HG02678 (cell line): Measurements from ENCODE around the gene CC2D1B.

Experiments
- ATAC-seq: cut with Tn5 transposase; IDR thresholded peaks from one replicate; pipeline ENCODE4 v1.9.1; 2021; ENCODE audit warnings: mild to moderate bottlenecking, moderate library complexity; ENCODE audit not compliant: unreplicated experiment

Gene CC2D1B

DNA sequence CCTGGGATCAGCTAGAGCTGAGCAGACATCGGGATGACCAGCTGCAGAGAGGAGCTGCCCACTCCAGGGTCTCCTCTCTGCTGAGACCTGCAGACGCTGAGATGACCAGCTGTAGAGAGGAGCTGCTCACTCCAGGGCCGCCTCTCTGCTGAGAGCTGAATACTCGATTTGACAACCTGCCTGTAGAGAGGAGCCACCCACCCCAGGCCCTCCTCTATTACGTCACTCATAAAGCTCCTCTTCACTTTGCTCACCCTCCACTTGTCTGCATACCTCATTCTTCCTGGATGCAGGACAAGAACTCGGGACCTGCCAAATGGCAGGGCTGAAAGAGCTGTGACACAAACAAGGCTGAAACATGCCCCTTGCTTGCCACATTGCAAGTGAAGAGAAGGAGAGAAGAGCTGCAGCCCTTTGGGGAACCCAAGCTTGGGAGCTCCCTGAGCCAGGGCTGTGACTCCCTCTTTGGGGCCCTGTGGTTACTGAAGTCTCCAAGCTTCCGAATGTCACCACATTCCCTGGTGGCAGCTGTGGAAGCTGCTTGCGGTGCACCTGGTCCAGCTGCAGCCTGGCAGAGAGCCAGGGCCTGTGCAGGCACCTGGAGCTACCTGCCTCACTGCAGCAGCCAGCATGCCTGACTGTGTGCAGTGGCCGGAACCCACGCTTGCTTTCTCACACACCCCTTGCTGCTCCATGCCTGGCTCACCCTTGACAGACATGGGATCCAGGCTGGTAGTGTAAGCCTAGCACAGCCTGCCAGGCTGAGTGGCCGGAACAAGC is 59.6 kb downstream of the CC2D1B start:
- ATAC-seq, result no peak

DNA sequence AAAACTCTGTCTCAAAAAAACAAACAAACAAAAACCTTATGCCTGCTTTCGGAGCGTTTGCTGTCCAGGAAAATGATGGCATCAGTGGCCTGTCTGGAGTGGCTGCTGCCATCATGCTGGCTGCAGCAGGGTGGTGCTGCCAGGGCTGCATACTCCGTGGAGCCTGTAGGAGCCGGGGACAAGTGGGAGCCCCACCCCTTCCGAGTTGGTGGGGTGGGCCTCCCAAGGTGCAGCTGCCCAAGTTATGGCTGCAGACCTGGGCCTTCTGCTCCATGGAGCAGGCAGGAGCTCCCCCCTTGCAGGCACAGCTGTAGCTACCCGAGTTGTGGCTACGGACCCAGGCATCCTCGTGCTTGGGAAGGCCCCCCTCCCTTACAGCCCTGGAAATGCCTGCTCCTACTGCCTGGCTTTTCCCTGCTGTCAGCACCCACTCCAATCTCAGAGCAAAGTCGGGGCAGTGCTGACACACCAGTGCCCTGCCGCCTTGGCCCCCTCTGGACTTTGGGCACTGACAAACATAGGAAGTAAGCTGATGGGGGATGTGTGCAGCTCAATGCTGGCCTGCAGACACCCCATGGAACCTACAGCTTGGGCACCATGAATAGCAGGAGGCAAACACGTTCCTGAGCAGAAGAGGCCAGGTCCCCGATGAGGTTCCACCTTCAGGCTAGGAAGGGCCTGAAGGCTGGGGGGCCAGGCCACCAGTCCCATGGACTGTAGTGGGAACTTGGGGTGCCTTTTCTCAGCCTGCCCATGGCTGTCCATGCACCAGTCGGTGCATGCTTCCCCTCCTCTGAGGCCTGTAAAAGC is 60.4 kb downstream of the CC2D1B start:
- ATAC-seq, result no peak
